Left cardiac atrium (tissue), 4 donors: Measurements from ENCODE around the gene PCED1A. TPM values are rescaled to one million over a fixed set of nuclear protein-coding genes. Genes with fewer than 3 reads are reported as not detected.

Source experiments
- ATAC-seq, 2 donors: fragments of 200-7000 bp; cut with Tn5 transposase; one replicate each; pipeline ENCODE4 v1.9.1; 2020; ENCODE audit warnings: mild to moderate bottlenecking in 2 of 2, moderate library complexity in 2 of 2
- DNase-seq: peaks from one replicate; pipeline ENCODE4 v3.0.0-alpha.2; 2020
- intact Hi-C, 2 donors: fragments of 100-400 bp; cut with DNase I; formaldehyde crosslinking; loops; one replicate each; pipeline versions ENCODE4 v1.14.1 to v1.15.1; 2022 to 2023
- long read RNA-seq: library from polyadenylated mRNA; unstranded; transcript quantifications from one replicate; pipeline ENCODE4 v2.0.0, GENCODE V29; 2021
- total RNA-seq, 2 donors: library from RNA; stranded (reverse); fragmentation: NEBNext Ultra II Directional; extraction: Animal tissue kit (Norgen Biotek cat#: 25700); gene quantifications; one replicate each; pipeline ENCODE4 v1.2.1, GENCODE V29; 2021
- donor health status: DM: no; HTN: yes; CAD: no.
- donor health status: DM: no; HTN: yes; CAD: no; lungs with severe emphysema.
- donor health status: DM: yes; HTN: yes; CAD: no.
- donor health status: Dilated cardiomyopathy.

PCED1A gene, protein sequence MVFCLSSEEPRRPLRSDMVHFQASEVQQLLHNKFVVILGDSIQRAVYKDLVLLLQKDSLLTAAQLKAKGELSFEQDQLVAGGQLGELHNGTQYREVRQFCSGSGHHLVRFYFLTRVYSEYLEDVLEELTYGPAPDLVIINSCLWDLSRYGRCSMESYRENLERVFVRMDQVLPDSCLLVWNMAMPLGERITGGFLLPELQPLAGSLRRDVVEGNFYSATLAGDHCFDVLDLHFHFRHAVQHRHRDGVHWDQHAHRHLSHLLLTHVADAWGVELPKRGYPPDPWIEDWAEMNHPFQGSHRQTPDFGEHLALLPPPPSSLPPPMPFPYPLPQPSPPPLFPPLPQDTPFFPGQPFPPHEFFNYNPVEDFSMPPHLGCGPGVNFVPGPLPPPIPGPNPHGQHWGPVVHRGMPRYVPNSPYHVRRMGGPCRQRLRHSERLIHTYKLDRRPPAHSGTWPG
- 10 to 100 TPM; 13.0 to 18.0 TPM for total RNA-seq
- long read RNA-seq, partial matches to known transcripts = 1 of 3 reads
- long read RNA-seq, other reads (novel, unspliced or antisense) = 0 of 3 reads

DNA sequence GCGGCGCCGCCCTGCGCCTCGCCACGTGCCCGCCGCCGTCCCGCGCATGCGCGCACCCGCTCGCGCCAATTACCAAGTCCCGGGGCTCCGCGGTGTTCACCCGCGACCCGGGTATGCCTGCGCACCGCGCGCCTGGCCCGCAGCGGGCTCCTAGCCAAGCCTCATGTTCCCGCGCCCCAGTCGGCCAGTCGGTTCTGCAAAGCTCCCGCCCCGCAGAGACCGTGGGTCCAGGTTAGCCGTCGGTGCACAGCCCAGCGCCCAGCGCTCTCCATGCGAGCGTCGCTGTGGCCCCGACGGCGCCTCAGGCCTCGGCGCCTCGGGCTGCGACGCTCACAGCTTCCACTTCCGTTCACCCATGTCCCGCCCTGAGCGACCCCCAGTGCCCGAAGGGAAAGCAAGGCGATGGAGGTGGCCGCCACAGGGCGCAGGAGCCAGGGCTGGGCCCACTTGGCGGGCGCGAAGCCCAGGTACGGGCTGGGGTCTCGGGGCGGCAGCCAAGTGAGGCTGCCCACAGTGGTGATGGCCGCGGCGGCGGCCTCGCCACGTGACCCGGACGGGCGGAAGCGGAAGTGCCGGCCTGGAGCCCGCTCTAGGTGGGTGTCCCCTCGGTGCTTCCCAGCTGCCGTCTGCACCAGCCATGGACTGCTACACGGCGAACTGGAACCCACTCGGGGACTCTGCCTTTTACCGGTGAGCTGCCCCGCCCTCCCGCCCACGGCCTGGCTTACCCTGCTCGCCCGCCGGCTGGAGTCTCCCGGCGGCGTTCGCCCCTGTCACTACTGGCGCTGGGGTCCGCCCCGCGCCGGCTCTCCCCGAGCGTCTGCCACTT lies at the start of gene PCED1A, which contains the start of gene VPS16:
TSS of gene PCED1A (minus strand) at position 518 of the 829 bp plus-strand sequence. CDS start 743 bp downstream, outside the sequence.
TSS of gene VPS16 (plus strand) at position 608 of the 829 bp plus-strand sequence. CDS start at position 638, 30 bp downstream.
- DNase-seq (peak; percentile 92), ATAC-seq (peak; percentile 99)
- intact Hi-C loops = no loop called here

DNA sequence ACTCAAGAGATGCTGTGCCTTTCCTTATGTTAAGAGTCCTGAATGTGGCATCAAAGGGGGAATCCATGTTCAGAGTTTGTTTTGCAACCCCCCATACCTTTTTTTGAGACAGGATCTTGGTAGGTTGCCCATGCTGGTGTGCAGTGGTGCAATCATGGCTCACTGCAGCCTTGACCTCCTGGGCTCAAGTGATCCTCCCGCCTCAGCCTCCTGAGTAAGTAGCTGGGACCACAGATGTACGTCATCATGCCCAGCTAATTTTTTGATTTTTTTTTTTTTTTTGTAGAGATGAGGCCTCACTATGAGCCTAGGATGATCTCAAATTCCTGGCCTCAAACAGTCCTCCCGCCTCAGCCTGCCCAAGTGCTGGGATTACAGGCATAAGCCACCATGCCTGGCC lies 49.3 kb upstream of the PCED1A start:
- intact Hi-C loops = no loop called here
- ATAC-seq = no peak

DNA sequence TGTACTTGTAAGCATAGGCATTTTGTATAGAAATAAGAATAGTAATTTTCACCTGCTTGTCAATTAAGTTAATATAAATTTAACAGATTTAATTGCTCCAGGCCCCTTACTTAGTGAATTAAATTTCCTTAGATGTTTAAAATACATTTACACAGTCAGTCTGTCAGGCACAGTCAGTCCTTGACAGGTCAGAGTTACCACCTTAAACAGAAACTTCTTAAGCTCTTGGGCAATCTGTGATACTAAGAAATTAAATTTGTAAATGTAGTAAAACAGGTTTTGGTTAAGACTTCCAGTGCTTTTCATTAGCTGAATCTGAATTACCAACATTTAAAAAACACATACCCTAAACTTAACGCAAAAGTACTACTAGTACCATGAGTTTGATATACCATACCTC lies 48.8 kb upstream of the PCED1A start:
- intact Hi-C loops = no loop called here
- no peak for ATAC-seq
- no peak for DNase-seq

More for the DNA sequence above, 49.3 kb upstream of the PCED1A start:
- no peak for DNase-seq

DNA sequence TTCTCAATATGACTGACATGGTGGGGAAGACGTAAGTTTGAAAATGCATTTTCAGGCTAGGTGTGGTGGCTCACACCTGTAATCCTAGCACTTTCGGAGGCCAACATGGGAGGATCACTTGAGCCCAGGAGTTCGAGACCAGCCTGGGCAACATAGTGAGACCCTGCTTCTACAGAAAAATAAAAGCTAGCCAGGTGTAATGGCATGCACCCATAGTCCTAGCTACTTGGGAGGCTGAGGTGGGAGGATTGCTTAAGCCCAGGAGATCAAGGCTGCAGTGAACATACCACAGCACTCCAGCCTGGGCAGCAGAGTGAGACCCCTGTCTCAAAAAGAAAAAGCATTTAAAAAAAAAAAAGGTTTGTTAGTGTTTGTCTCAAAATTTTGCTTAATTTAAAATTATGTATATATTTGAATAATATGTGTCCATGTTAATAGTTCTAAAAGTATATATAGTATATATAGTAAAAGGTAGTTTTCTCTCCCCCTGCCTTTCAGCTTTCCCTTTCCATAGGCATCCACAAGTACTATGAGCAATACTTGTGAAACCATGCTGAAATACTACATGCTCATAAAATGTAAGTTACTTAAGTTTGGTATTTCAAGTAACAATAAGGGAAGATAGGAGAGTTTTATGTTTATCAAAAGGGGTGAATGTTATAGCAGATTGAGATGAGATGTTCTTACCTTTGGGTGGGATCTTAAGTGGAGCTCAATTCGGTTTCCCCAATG lies 47.9 kb upstream of the PCED1A start:
- intact Hi-C loops = no loop called here
- DNase-seq = no peak
- no peak for ATAC-seq

DNA sequence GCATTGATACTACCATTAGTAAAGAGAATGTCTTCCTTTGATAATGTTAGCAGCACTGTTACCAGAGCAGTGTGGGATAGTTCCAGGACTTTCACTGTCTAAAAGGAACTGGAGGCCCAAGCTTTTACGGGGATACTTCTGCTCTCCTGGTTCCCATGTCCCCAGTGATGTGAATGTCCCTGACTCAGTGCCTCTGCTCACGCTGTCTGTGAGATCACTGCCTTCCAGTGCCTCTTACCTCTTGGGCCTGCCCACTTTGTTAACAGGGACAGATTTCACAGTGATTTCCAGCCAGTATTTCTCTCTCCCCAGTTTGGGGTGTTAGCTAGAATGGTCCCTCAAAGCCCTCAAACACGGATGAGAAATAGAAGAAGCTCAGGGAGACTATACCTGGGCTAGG lies 47.3 kb upstream of the PCED1A start:
- ATAC-seq = no peak
- no peak for DNase-seq
- intact Hi-C loops = no loop called here

DNA sequence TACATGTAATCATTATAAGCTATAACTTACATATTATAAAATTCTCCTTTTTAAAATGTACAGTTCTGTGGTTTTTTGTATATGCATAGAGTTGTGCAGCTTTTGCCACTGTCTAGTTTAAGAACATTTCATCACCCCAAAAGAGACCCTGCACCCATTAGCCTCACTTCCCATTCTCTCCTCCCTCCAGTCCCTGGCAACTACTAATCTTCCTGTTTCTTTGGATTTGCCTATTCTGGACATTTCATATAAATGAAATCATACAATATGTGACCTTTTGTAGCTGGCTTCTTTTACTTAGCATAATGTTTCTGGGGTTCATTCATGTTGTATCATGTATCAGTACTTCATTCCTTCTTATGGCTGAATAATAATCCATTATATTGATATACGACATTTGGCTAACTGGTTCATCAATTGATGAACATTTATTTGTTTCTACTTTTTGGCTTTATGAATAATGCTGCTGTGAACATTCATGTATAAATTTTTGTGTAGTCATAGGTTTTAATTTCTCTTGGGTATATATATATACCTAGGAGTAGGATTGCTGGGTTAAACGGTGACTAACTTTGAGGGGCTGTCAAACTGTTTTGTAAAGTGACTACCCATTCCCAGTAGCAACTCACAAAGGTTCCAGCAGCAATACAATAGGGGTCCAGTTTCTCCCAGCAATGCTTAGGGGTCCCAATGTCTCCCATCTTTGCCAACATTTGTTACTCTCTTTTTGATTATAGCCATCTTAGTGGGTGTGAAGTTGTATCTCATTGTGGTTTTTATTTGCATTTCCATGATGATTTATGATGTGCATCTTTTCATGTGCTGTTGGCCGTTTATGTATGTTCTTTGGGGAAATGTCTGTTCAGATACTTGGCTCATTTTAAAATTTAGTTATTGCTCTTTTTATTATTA lies 43.5 kb upstream of the PCED1A start:
- DNase-seq (no peak), ATAC-seq (no peak)
- intact Hi-C loops = no loop called here

DNA sequence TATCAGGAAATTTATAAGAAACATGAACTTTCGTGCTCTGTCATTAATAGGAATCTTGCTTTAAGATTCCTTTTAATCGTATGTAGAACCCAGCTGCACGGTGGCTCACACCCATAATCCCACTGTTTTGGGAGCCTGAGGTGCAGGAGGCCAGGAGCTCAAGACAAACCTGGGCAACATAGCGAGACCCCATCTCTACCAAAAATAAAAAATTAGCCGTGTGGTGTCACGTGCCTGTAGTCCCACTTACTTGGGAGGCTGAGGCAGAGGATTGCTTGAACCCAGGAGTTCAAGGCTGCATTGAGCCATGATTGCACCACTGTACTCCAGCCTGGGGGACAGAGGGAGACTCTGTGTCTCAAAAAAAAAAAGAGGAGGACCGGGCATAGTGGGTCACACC lies 40.2 kb upstream of the PCED1A start:
- no peak for ATAC-seq
- no peak for DNase-seq
- intact Hi-C loops = no loop called here

DNA sequence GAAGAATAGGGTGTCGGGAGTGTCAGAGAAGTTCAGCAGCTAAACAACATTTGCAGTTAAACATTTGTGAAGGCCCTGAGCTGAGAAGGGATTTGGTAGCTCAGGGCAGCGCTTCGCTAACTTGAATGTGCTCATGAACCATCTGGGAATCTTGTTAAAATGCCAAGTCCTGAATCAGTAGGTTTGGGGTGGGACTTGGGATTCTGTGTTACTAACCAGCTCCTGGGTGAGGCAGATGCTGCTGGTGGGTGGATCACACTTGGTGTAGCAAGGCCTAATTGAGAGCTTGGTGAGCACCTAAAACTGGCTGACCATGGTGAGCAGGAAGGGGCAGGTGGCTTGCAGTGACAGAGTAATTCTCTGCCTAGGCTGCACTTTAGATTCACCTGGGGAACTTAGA lies 38.7 kb upstream of the PCED1A start:
- no peak for DNase-seq
- ATAC-seq = peak; percentile 47 to 86
- intact Hi-C loops = no loop called here

DNA sequence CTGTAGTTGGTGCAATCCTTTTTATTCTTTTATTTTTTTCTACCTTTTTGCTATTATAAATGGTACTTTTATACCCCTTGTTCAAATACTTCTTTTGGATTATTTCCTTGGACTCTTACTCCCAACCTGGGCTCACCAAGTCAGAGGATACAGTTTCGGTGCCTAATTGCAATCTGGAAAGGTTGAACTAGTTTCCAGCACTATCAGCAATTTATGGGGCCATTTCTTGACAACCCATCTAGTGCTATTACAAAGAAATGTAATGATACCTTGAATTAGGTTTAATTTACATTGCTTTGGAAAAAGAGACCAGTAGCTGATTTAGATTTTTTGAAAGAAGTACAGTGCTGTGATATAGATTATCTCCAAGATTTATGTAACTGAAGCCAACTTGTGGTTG lies 38.1 kb upstream of the PCED1A start:
- DNase-seq (no peak), ATAC-seq (no peak)
- intact Hi-C loops = no loop called here

DNA sequence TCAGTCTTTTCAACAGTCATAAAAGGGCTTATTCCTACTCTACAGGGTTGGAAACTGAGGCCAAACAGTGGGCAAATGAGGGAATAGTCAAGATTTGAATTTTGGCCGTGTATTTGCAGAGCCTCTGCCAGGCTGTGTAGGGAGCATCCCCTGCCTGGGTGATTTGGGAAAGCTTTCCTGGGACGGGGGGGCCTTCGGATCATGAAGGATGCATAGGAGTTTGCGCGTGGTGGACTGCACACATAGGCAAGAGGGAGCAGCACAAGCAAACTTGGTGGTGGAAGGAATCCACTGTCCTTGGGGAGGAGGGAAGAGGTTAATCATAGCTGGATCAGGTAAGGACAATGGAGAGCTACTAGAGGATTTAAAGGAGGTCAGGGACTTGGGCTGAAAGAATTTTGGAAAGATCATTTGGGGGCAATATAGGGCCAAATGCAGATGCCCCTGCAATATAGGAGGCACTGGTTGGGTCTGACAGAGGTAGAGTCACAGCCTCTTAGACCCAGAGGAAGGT lies 35.3 kb upstream of the PCED1A start:
- ATAC-seq = no peak
- intact Hi-C loops = no loop called here

DNA sequence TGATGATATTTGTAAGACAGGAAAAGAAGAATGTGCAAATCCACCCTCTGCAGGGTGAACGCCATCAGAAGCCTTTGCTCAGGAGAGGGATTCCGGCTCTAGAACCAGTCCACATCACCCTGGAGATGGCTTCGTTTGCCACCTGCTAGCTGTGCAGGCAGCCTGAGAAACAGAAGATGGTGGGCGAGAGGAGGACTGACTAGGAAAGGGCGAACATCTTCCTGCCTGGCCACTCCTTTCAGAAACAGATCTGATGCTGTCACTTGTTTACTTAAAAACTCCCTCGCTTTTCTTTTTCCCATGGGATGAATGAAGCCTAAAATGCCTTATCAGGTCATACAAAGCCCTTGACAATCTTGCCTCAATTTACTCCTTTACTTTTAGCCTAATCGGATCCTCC lies 34.0 kb upstream of the PCED1A start:
- ATAC-seq (no peak), DNase-seq (no peak)
- intact Hi-C loops = no loop called here

More for the DNA sequence above, 35.3 kb upstream of the PCED1A start:
- no peak for DNase-seq

DNA sequence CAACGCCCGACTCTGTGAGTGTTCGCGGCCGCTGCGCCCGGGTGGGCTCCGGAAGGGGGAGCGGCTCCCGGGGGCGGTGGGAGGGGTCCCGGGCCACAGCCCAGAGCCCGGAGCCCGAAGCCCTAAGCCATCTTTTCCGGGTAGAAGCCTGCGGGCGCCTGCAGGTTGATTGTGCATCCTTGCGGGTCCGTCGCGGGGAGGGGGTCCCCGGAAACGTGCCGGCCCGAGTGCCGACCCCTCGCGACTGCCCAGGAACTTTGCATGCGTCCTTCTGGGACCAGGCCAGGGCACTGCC lies 33.2 kb upstream of the PCED1A start:
- DNase-seq (peak; percentile 72), ATAC-seq (peak in 1 of 2 donors; percentile 63)
- intact Hi-C loops = no loop called here

DNA sequence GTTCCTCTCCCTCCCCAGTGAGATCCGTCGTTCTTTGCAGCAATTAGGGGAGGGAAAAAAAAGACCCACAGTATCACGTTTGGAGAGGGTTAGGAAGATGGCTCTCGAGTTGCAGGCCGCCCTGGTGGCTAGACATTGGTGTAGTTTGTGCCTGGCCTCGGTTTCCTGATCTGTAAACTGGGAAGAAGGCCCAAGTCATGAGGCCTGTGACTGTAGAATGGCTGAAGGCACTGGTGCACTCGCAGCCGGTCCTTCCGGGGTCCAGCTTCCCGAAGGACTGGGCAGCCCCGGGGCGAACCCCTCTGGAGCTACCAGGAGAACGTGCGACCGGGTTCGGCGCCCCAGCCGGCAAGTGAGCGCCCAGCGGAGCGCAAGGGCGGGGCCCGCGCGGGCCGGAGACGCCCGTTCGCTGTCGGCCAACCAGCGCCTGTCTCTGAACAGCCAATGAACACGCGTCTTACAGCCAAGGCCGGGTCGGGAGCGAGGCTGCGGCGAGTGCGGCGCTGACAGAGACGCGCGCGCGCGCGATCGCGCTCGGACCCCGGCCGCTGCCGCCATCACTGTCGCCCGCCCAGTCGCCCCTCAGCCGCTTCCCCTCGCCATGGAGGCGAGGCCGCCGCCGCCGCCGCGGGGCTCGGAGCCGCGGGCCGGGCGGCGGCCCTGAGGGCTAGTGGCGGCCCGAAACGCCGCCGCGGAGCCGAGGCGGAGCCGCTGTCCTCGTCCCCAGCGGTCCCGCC lies 32.7 kb upstream of the PCED1A start, which contains the start of gene PTPRA:
TSS of gene PTPRA (plus strand) at position 472 of the 737 bp plus-strand sequence. CDS start 90,797 bp downstream, outside the sequence.
- intact Hi-C loops = no loop called here
- ATAC-seq = peak; percentile 97 to 98
- peak; percentile 95 for DNase-seq

DNA sequence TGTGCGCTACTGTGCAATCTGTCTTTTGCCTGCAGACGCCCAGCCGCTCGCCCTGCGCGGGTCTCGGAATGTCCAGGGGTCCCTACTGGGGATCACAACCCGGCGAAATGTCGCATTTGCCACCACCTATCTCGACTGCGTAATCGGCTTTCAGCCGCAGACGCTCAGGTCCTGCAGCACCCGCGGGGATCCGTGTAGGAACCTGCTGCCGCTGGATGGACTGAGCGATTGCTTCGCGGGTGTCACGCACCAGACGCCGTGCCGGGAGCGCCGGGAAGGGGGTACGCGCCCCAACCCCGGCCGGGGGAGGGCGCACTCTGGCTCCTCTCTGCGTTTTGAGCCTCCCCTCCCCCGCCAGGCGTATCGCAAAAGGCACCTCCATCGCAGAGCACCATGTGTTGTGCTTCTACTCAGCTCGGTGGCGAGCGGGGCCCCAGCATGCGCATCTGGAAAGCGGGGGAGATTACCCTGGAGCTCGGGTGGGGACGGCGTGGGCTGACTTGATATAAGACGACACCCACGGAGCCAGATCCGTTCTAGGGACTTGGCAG lies 32.1 kb upstream of the PCED1A start:
- intact Hi-C loops = no loop called here

DNA sequence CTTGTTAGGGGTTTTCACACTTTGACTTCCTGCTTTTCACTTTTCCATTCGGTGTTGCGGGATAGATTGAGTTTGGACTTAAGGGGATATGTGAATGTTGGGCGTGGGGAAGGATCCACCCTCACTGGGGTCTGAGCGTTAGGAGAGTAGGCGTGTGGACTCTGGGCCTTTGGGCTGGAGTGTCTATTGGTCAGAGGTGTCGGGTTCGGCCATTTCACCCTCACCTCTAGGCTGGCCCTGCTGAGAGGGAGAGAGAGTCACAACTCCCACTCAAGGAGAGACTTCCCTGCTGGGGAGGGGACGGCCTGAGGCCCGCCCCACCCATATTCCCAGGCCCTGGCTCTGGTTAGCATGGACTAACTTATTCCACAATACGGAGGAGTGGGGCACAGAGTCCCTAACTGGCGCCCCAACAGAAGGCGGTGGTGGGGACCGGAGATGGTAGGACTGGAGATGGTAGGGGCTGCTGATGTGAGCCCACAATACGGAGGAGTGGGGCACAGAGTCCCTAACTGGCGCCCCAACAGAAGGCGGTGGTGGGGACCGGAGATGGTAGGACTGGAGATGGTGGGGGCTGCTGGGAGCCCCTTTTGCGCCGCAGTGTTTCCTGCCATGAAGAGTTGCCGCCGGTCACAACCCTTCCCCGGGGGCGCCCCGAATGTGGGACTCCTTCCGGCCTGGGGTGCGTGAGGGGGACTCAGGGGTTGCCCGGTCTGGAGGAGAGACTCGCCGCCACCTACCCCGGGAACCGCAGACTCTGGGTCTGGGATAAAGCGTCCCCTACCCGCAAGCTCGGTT lies 31.4 kb upstream of the PCED1A start:
- ATAC-seq (peak; percentile 10 to 11), DNase-seq (no peak)
- intact Hi-C loops = no loop called here

More for the DNA sequence above, 32.1 kb upstream of the PCED1A start:
- ATAC-seq = peak; percentile 43 to 57
- peak; percentile 68 for DNase-seq

DNA sequence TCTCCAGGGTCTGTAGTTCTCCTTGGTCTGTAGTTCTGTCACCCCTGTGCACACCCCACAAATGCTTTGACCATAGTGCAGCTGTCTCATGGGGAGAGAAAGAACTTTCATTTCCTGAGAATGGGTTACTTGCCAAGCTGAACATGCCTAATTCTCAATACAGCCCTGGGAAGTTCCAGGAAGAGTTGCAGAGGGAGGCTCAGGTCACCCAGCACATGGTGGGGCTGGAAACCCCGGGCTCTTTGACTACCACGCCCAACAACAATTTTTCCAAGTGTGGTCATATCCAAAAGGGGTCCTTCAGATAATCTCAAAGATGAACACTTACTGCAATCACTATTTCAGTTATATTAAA lies 30.6 kb upstream of the PCED1A start:
- intact Hi-C loops = no loop called here
- no peak for ATAC-seq

More for the DNA sequence above, 30.6 kb upstream of the PCED1A start:
- DNase-seq = no peak
